Fibroblast of lung (primary cell): ENCODE data around the gene ZNF716.

ENCODE experiments used
- EZH2 ChIP-seq: IDR thresholded peaks from 2 replicates; pipeline ENCODE4 v1.5.1; 2012; ENCODE audit warnings: low read length, control low read depth, mild to moderate bottlenecking; ENCODE audit errors: missing control alignments
- TF ChIP-seq, protein P1 (sequence below), 2 donors: IDR thresholded peaks in 1 of 2; conservative IDR thresholded peaks in 1 of 2; 1 replicate in 1 of 2; 2 replicates in 1 of 2; pipeline ENCODE4 v1.5.1; 2011 to 2012; ENCODE audit warnings: low read length in 2 of 2, control low read depth in 1 of 2, inconsistent platforms in 1 of 2, low read depth in 1 of 2, mild to moderate bottlenecking in 1 of 2

GRCh38 chr7:57417736-57418135 lies 32.2 kb upstream of the ZNF716 start:
- TF ChIP-seq, protein P1, sequence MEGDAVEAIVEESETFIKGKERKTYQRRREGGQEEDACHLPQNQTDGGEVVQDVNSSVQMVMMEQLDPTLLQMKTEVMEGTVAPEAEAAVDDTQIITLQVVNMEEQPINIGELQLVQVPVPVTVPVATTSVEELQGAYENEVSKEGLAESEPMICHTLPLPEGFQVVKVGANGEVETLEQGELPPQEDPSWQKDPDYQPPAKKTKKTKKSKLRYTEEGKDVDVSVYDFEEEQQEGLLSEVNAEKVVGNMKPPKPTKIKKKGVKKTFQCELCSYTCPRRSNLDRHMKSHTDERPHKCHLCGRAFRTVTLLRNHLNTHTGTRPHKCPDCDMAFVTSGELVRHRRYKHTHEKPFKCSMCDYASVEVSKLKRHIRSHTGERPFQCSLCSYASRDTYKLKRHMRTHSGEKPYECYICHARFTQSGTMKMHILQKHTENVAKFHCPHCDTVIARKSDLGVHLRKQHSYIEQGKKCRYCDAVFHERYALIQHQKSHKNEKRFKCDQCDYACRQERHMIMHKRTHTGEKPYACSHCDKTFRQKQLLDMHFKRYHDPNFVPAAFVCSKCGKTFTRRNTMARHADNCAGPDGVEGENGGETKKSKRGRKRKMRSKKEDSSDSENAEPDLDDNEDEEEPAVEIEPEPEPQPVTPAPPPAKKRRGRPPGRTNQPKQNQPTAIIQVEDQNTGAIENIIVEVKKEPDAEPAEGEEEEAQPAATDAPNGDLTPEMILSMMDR (conservative IDR thresholded peaks at IDR 0.05 in 1 of 2, IDR thresholded peaks at IDR 0.05 in 1 of 2; ENCODE audit: low read depth in 1 of 2, low read length in 2 of 2), result no peak
- TF ChIP-seq EZH2, result no peak
